HG03039 (cell line): ENCODE results near the gene LSS.
"Not testable (repeated sequence)": the region's sequence is repeated elsewhere in the genome, so short reads cannot be mapped to it uniquely, and the experiment has no call there.

ENCODE experiments used
- ATAC-seq: cut with Tn5 transposase; IDR thresholded peaks from one replicate; pipeline ENCODE4 v1.9.1; 2021; ENCODE audit warnings: mild to moderate bottlenecking, moderate library complexity; ENCODE audit not compliant: unreplicated experiment

The LSS gene

GRCh38 chr21:46155514-46156377 lies 72.8 kb downstream of the LSS start, which contains the start of gene FTCD:
TSS of gene FTCD (minus strand) at chr21:46155579. CDS start at chr21:46155523, 56 bp downstream.
- no peak for ATAC-seq

- ATAC-seq, result no peak
Observed at GRCh38 chr21:46154955-46155513, 73.5 kb downstream of the LSS start.

- ATAC-seq, result no peak
Observed at GRCh38 chr21:46154155-46154954, 74.2 kb downstream of the LSS start.

GRCh38 chr21:46153247-46154154 lies 75.1 kb downstream of the LSS start:
- ATAC-seq, result no peak

GRCh38 chr21:46152927-46153246 lies 75.7 kb downstream of the LSS start:
- ATAC-seq, result no peak

- ATAC-seq, result no peak
Observed at GRCh38 chr21:46151989-46152926, 76.3 kb downstream of the LSS start.

GRCh38 chr21:46151261-46151988 lies 77.1 kb downstream of the LSS start:
- ATAC-seq, result no peak

- no peak for ATAC-seq
Observed at GRCh38 chr21:46150491-46151121, 78.0 kb downstream of the LSS start.

- no peak for ATAC-seq
Observed at GRCh38 chr21:46150073-46150472, 78.5 kb downstream of the LSS start.

- ATAC-seq, result no peak
Observed at GRCh38 chr21:46149205-46149901, 79.2 kb downstream of the LSS start.

- ATAC-seq, result no peak
Observed at GRCh38 chr21:46148106-46148505, 80.5 kb downstream of the LSS start.

- not testable (repeated sequence) for ATAC-seq
Observed at GRCh38 chr21:46147429-46147828, 81.1 kb downstream of the LSS start.

- ATAC-seq, result no peak
Observed at GRCh38 chr21:46146856-46147255, 81.7 kb downstream of the LSS start.

- ATAC-seq, result no peak
Observed at GRCh38 chr21:46145840-46146691, 82.5 kb downstream of the LSS start.

GRCh38 chr21:46145159-46145839 lies 83.3 kb downstream of the LSS start:
- ATAC-seq, result no peak

GRCh38 chr21:46144464-46145070 lies 84.0 kb downstream of the LSS start:
- ATAC-seq, result no peak
